ENCODE data around the gene CCDC73. TPM values are rescaled to one million over a fixed set of nuclear protein-coding genes. Genes with fewer than 3 reads are reported as not detected.
"Not testable (repeated sequence)": the region's sequence is repeated elsewhere in the genome, so short reads cannot be mapped to it uniquely, and the experiment has no call there.

Gene CCDC73
- total RNA-seq, 4 donors from 2014 or later: not detected

DNA sequence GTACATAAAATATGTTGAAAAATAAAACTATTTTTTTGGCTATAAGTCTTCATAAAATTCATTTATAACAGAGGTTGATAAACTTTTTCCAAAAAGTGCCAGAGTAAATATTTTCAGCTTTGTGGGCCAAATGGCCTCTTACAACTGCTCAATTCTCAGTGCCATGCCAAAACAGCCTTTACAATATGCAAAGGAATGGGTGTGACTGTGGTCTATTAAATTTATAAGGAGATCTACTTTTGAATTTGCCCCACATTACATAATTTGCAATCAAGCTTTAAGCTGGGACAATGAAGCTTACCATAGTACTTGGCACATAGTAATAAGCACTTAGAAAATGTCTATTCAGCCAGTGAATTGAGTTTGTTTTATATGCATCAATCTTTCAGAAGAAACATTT, 188.2 kb downstream of the CCDC73 start:
- DNase-seq: no peak
- Histone ChIP-seq H3K9me3 (no peaks in the 10 kb centered on the region), H3K27me3 (no peaks in the 10 kb centered on the region), H3K36me3 (peaks cover 0 to 37% of the 10 kb centered on the region in 2 donors), H3K4me1 (no peaks in the 10 kb centered on the region), H3K4me3 (no peak overlapping the region), H3K27ac (no peak overlapping the region)
- no peak for ATAC-seq
- in situ Hi-C loops (cut with MboI; ENCODE audit: low sequenced_read_pairs in 4 of 4) (no loop called here), intact Hi-C loops (cut with DNase I; ENCODE audit: low total_unique reads) (no loop called here)
- TF ChIP-seq POLR2A (IDR thresholded peaks at IDR 0.05): no peak
- TF ChIP-seq, protein P1, sequence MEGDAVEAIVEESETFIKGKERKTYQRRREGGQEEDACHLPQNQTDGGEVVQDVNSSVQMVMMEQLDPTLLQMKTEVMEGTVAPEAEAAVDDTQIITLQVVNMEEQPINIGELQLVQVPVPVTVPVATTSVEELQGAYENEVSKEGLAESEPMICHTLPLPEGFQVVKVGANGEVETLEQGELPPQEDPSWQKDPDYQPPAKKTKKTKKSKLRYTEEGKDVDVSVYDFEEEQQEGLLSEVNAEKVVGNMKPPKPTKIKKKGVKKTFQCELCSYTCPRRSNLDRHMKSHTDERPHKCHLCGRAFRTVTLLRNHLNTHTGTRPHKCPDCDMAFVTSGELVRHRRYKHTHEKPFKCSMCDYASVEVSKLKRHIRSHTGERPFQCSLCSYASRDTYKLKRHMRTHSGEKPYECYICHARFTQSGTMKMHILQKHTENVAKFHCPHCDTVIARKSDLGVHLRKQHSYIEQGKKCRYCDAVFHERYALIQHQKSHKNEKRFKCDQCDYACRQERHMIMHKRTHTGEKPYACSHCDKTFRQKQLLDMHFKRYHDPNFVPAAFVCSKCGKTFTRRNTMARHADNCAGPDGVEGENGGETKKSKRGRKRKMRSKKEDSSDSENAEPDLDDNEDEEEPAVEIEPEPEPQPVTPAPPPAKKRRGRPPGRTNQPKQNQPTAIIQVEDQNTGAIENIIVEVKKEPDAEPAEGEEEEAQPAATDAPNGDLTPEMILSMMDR (IDR thresholded peaks at IDR 0.05 in 4 of 5, conservative IDR thresholded peaks at IDR 0.05 in 1 of 5): no peak

DNA sequence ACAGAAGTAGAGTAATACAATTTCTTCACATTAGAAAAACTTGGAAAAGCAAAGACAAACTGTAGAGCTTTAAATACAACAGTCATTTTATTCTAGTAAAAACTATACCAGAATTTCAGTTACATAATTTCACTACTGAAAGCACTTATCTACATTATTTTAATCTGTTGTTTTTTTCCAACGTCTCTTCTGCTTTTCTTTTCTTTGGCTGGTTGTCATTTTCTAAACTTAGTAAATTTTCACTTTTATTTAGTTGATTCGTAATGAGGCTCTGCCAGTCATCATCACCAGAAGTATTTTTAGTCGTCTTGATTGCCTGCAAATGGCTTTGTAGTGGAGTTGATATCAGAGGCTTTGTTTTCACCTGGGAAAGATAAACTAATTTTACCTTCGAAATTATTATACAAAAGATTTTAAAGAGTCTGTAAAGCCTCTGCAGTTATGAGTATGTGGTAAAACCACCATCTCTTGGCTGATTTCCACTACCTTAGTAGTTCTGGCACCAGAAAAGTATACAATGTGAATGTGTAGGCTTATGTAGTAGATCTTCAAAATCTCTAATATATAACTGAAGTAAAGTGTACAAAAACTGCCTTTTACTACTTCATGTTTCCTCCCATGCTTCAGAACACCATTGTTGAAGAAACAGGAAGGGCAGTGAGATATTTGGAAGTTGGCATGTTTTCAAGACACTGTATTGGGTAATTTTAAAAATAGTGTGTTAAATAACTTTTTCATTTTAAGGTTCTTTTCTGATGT, 191.6 kb downstream of the CCDC73 start:
- in situ Hi-C loops (cut with MboI; ENCODE audit: low sequenced_read_pairs in 4 of 4) (no loop called here), intact Hi-C loops (cut with DNase I; ENCODE audit: low total_unique reads) (loop anchor here (5.0 kb wide), 1 partner anchor 806 kb away; no protein-coding TSS in a partner anchor)
- no peaks in the 10 kb centered on the region for H3K27me3 ChIP-seq
- no peak overlapping the region for H3K27ac ChIP-seq
- no peak for DNase-seq
- peaks cover 0 to 50% of the 10 kb centered on the region in 2 donors for H3K36me3 ChIP-seq
- TF ChIP-seq, protein P1 (IDR thresholded peaks at IDR 0.05 in 4 of 5, conservative IDR thresholded peaks at IDR 0.05 in 1 of 5): no peak
- TF ChIP-seq POLR2A (IDR thresholded peaks at IDR 0.05): no peak
- ATAC-seq: no peak
- no peaks in the 10 kb centered on the region for H3K4me1 ChIP-seq
- H3K9me3 ChIP-seq: no peaks in the 10 kb centered on the region
- H3K4me3 ChIP-seq: no peak overlapping the region

GRCh38 chr11:32597921-32598320, 196.5 kb downstream of the CCDC73 start:
- Histone ChIP-seq H3K27me3 (no peaks in the 10 kb centered on the region), H3K4me1 (no peaks in the 10 kb centered on the region), H3K9me3 (no peaks in the 10 kb centered on the region), H3K27ac (no peak overlapping the region), H3K4me3 (no peak overlapping the region), H3K36me3 (peaks cover 4 to 80% of the 10 kb centered on the region in 2 donors)
- ATAC-seq (no peak), DNase-seq (no peak)
- in situ Hi-C loops (cut with MboI; ENCODE audit: low sequenced_read_pairs in 4 of 4): loop anchor here in 3 of 4 donors (25.0 kb wide), 3 partner anchors 289 to 564 kb away; partner anchors contain the start of genes CSTF3 (in 2 of the 3), QSER1 (in 1 of the 3) and TCP11L1 (in 1 of the 3)
- intact Hi-C loops (cut with DNase I; ENCODE audit: low total_unique reads): no loop called here
- TF ChIP-seq, protein P1 (IDR thresholded peaks at IDR 0.05 in 4 of 5, conservative IDR thresholded peaks at IDR 0.05 in 1 of 5): no peak
- no peak for TF ChIP-seq POLR2A (IDR thresholded peaks at IDR 0.05)

DNA sequence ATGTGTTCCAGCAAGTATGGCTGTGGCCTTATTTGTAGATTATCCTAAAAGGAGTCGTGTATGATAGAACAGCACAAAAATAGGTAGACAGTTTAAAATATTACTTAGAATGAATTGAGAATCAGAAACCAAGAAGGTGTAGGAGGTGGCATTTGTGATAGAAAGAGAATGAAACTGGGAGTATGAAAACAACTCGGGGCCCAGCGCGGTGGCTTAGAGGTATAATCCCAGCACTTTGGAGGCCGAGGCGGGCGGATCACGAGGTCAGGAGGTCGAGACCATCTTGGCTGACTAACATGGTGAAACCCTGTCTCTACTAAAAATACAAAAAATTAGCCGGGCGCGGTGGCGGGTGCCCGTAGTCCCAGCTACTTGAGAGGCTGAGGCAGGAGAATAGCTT, 198.3 kb downstream of the CCDC73 start:
- ATAC-seq; H3K27ac ChIP-seq; H3K9me3 ChIP-seq; H3K27me3 ChIP-seq; intact Hi-C loops (cut with DNase I; ENCODE audit: low total_unique reads); H3K4me3 ChIP-seq; DNase-seq; H3K4me1 ChIP-seq: not testable (repeated sequence)
- H3K36me3 ChIP-seq: peaks cover 4 to 80% of the 10 kb centered on the region in 2 donors
- in situ Hi-C loops (cut with MboI; ENCODE audit: low sequenced_read_pairs in 4 of 4): loop anchor here in 3 of 4 donors (25.0 kb wide), 3 partner anchors 291 to 566 kb away; partner anchors contain the start of genes CSTF3 (in 2 of the 3), QSER1 (in 1 of the 3) and TCP11L1 (in 1 of the 3)

DNA sequence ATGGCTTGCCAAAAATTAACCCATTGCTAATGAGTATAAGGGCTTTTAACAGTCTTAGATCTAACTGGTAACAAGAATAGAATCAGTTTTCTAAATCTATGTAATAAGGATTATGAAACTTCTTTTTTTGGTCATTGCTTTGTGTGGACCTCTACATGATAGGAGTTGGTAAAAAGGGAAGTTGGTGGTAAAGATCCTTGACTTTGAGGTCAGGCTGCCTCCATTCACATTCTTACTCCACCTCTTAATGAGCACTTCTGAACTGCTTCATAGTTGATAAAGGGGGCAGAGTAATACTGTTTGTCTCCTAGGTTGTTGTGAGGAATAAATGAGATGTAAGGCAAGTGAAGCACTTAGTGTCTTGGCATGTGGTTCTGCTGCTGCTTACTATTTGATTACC, 200.2 kb downstream of the CCDC73 start:
- no peaks in the 10 kb centered on the region for H3K9me3 ChIP-seq
- H3K4me3 ChIP-seq: no peak overlapping the region
- TF ChIP-seq, protein P1 (IDR thresholded peaks at IDR 0.05 in 4 of 5, conservative IDR thresholded peaks at IDR 0.05 in 1 of 5): no peak
- TF ChIP-seq POLR2A (IDR thresholded peaks at IDR 0.05): no peak
- in situ Hi-C loops (cut with MboI; ENCODE audit: low sequenced_read_pairs in 4 of 4): loop anchor here in 3 of 4 donors (25.0 kb wide), 3 partner anchors 293 to 568 kb away; partner anchors contain the start of genes CSTF3 (in 2 of the 3), QSER1 (in 1 of the 3) and TCP11L1 (in 1 of the 3)
- H3K36me3 ChIP-seq: peaks cover 7 to 92% of the 10 kb centered on the region in 2 donors
- intact Hi-C loops (cut with DNase I; ENCODE audit: low total_unique reads): no loop called here
- no peak overlapping the region for H3K27ac ChIP-seq
- no peaks in the 10 kb centered on the region for H3K27me3 ChIP-seq
- DNase-seq (no peak), ATAC-seq (no peak)
- no peaks in the 10 kb centered on the region for H3K4me1 ChIP-seq
